NCI-H146 treated with DMSO at 0.1 percent for 48 hours (cell line): ENCODE results near the gene SLC37A2.
"Not testable (repeated sequence)": the region's sequence is repeated elsewhere in the genome, so short reads cannot be mapped to it uniquely, and the experiment has no call there.

Experiments used
- DNase-seq: peaks from one replicate; lab custom pipeline; 2025; ENCODE audit not compliant: unreplicated experiment; lab: John Stamatoyannopoulos, UW

The SLC37A2 gene

GRCh38 chr11:125062931-125063428, at the start of gene SLC37A2:
Gene SLC37A2, plus strand, starts transcription at chr11:125063305. Its CDS starts 63 bp downstream, at chr11:125063368.
- no peak for DNase-seq

DNA sequence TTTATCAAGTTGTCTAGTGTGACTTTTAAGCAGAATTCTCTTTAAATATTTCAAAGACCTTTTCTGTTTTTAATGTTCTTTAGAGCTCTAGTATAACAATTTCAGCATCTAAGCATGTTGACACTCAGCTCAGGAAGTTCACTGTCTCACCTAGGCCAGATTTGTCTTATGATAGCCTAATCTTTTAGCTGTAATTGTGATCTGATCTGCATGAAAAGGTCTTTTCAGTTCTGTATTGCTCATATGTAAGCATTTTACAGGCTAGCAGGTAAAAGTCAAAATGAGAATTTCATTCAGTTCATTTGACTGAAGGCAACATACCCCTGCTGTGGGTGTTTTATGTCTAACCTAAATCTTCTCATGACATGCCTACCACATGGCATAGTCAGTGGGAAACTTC, 46.7 kb upstream of the SLC37A2 start:
- no peak for DNase-seq

DNA sequence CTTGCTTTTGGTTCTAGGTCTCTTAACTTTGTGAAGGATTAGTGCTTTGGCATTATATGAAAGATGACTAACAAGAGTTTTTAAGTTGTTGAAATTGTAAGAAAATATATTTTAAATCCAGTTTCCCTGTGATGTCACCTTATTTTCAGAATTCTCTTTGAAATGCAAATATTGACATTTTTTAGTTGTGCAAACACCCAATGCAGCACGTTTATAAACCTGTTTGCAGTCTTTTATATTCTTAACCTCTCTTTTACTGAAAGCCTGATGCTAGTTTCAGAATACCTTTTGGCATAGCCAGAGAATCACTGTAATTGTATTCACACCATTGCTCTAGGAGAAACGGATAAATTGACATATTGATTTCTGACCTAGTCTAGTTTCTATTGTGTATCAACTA, 42.8 kb upstream of the SLC37A2 start:
- DNase-seq = no peak

DNA sequence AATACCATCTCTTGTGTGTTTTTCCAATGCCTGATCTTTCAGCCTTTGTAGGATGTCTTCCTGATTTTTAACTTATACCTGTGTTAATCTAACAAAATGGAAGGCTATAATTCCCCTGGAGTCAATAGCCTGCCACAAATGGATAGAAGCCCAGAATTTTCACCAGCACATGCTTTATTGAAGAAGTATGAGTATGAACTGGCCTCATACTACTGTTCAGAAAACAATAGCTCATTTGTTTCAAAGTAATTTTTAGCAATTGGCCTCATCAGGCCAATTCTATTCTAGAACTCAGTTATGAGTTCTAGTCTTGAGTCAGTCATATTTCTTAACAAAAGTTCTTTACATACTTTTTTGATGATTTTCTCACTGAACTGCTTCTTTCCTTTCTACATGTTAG, 40.6 kb upstream of the SLC37A2 start:
- DNase-seq = no peak

DNA sequence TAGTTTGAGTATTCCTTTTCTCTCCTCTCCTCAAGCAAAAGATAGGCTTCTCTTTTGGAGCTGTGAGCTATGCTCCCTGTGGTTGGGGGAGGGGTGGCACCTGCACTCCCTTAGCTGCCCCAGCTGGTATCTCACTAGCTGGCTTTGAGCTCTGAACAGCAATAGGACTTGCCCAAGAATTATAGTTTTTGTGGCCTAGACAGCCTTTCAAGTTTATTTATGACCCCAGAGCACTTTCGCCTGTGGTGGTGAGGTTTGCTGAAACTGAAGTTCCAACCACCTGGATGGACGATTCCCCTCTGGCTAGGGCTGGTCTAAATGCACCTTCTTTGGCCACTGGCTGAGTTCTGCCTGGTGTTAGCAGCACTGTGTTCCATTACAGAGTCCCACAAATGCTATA, 37.1 kb upstream of the SLC37A2 start:
- DNase-seq = no peak

DNA sequence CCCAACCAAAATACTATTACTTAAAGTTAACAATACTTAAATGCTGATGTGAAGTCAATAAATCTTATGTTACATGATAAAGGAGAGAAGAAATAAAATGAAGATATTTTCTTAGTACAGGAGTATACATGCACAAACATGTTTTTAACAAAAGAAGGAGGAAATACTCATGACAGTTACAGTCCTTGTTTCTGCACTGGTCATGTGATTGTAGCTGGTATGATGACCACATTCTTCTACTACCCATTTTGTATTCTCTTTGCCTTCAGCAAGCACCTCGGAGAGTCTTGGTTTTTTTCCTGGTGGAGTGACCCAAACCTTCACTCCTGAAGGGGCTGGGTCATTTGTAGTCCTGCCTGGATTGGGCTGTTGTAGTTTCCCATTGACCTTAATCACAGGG, 33.7 kb upstream of the SLC37A2 start:
- DNase-seq = not testable (repeated sequence)

DNA sequence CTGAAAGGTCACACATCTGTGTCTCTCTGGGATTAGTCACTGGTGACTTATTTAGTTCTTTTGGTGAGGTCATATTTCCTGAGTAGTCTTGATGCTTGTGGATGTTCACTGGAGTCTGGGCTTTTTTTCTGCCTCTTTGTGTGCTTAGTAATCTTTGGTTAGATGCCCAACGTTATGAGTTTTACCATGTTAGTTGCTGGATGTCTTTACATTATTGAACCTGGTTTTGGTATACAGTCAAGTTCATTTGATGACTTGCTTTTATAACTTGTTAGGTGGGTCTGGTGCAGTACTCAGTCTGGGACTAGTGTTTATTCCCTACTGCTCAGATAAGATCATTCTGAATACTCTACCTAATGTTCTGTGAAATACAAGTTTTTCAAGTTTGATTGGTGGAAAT, 26.2 kb upstream of the SLC37A2 start:
- no peak for DNase-seq

DNA sequence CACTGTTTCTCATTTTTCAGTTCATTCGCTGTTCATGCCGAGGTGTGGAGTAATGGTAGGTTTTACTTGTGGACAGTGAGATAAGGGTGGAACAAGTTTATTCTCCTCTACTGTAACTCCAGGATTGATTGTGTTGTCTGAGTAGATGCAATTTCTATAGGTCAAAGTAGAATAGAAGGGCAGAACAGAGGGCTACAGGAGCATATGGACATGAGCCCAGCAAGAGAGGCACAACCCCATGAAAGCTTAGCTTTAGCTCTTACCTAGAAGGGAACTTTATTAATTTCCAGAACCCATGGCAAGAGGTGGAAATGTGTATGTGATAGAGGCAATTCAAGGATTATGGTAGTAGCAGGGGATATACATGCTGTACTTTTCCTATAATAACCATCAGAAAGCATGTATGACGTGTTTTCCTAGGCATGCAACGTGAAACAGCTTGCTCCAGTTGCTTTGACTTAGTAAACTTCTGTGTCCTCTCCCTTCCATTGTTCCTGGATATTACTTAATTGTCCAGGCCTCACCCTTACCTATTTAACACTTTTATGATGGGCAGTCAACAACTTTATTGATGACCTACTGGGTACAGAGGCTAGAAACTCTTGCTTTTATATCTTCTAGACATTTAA, 13.8 kb upstream of the SLC37A2 start:
- no peak for DNase-seq

GRCh38 chr11:125052047-125052446, 11.1 kb upstream of the SLC37A2 start:
- DNase-seq = no peak

GRCh38 chr11:125053167-125053566, 9.9 kb upstream of the SLC37A2 start:
- DNase-seq = no peak

DNA sequence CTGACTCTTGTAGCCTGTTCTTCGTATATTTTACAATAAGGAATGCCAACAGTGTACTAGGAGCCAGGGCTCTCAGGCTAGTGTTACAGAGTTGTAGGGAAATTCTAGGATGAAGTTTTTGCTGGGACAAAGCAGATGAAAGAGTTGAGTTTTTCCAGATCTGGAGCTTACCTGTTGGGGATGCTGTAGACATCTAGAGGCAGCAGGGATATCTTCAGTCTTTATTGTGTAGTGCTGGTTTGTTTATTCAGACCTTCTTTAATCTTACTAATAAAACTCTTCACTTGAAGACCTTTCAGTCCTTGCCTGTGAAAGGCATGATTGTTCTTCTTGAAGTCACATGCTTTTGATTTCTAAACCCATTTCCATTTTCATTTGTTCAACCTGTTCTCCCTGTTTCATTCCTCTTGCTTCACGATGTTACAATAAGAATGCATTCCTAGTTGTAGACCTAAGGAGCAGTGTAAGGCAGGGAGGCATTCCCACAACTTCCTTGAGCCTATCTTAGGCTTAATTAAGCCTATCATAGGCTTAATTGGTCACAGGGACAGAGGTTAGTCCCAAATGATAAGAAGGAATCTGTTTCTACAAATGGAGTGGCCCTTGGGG, 7.9 kb upstream of the SLC37A2 start:
- no peak for DNase-seq

DNA sequence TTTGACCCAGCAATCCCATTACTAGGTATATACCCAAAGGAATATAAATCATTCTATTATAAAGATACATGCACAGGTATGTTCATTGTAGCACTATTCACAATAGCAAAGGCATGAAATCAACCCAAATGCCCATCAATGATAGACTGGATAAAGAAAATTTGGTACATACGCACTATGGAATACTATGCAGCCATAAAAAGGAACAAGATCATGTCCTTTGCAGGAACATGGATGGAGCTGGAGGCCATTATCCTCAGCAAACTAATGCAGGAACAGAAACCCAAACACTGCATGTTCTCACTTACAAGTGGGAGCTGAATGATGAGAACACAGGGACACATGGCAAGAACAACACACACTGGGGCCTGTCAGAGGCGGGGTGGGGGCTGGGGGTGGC, 7.0 kb upstream of the SLC37A2 start:
- DNase-seq = not testable (repeated sequence)

DNA sequence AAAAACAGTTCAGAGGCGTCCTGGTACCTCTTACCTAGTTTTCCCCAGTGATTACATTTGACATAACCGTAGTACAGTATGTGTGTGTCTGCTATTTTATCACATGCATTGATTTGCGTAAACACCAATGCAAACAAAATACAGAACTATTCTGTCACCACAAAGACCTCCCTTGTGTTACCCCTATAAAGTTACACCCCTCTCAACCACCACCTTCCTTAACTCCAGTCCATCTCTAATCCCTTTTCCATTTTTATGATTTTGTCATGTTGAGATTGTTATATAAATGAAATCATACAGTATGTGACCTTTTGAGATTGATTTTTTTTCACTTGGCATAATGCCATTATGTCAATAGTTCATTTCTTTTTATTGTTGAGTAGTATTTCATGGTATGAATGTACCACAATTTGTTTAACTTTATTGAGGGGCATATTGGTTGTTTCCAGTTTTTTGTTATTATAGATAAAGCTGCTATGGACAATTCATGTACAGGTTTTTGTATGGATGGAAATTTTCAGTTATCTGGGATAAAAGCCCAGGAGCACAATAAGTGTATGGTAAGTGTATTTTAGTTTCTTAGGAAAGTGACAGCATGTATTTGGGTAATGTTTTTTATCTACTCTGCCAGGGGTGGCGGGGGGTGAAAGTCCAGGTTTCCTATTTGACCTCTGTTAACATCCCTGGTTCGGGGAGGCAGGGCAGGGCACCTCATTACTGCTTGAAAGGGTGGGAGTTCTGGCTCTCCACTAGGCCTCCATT, 6.0 kb upstream of the SLC37A2 start:
- DNase-seq = no peak

- no peak for DNase-seq
Measured at GRCh38 chr11:125057693-125058016, 5.5 kb upstream of the SLC37A2 start.

- DNase-seq = no peak
Measured at GRCh38 chr11:125061281-125061680, 1.8 kb upstream of the SLC37A2 start.

DNA sequence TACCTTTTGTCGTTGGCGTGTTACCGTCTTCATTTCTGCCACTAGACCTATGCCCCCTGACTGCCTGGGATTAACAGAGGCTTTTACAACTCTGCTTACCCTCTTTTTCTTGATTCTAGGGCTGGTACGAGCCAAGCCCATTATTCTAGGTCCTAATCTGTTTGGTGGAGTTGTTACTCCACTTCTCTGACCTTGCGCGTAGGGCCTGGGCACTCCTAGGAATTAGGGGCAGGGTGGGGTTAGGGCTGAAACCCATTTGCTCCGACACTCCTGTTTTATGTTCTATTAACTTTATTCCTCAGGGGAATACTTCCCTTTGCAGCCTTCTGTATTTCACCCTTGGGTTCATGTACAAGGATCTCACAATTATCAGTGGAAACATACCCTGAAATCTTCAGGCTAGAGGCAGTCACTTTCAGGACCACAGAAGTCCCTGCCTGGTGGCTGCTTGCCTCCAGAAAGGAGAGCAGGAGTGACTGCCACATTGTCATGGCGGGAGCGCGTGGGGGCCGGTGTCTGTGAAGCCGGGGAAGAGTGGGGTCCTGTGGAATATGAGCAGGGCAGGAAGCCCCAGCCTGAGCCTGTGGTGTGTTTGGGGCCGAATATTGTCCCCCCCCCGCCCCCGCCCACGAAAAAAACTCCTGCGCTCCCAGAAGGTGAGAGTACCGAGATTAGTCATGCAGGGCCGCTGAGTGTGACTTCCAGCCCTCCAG, 731 bp upstream of the SLC37A2 start:
- no peak for DNase-seq

- DNase-seq = no peak
Measured at GRCh38 chr11:125063429-125064043, 431 bp downstream of the SLC37A2 start.

- no peak for DNase-seq
Measured at GRCh38 chr11:125064070-125064469, 965 bp downstream of the SLC37A2 start.

DNA sequence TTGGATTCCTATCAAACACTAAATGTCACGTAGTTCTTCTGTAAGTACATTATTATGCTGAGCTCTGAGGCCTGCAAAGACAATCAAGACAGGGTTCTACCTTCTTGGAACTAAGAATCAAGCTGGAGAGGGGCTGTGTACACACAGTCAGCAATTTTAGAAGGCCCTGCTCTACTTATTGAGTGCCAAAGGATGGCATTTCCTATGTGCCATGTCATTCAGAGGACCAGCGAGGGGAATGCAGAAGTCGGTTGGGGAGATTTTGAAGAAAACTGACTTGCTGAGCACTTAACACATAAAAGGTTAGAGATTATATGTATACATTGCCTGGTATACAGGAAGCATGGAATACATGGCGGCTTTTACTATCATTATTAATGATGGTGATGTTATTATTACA, 5.3 kb downstream of the SLC37A2 start:
- DNase-seq = no peak

- DNase-seq = no peak
Measured at GRCh38 chr11:125069008-125069407, 5.9 kb downstream of the SLC37A2 start.

DNA sequence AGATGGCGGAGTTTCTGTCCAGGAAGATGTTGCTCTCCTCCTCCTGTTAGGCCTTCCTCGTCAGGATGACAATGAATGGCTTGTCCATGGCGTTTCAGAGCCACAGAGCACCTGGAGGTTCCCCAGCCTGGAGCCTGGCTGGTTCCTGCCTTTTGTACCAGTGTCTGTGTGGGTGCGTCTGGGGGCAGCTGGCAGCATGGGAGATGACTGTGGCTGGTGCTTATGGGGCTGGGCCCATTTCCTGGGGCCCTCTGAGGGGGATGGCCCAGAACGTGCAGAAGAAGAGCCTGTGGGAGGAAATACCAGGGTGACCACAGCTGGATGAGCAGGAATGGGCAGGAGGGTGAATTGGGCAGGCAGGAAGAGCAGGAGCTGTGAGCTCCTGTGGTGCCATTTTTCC, 6.7 kb downstream of the SLC37A2 start:
- no peak for DNase-seq
